NCI-H69 (cell line): ENCODE data around the gene ZNF41.
"Not testable (repeated sequence)": the region's sequence is repeated elsewhere in the genome, so short reads cannot be mapped to it uniquely, and the experiment has no call there.

Source experiments
- DNase-seq: peaks from one replicate; lab custom pipeline; 2025; lab: John Stamatoyannopoulos, UW

ZNF41 gene

GRCh38 chrX:47482512-47483305 lies at the start of gene ZNF41:
ZNF41 (minus strand) TSS chrX:47483222; CDS start chrX:47467481, 15,741 bp downstream.
- peak; percentile 93 for DNase-seq

GRCh38 chrX:47530049-47530448 lies 47.0 kb upstream of the ZNF41 start:
- DNase-seq = no peak

DNA sequence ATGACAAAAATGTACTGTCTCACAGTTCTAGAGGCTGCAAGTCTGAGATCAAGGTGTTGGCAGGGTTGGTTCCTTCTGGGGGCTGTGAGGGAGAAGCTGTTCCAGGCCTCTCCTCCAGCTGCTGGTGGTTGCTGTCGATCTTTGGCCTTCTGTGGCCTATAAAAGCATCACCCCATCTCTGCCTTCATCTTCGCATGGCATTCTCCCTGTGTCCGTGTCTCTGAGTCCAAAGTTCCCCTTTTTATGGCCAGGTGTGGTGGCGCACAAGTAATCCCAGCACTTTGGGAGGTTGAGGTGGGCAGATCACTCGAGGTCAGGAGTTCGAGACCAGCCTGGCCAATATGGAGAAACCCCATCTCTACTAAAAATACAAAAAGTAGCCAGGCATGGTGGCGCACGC lies 46.5 kb upstream of the ZNF41 start:
- DNase-seq = no peak

GRCh38 chrX:47523713-47524166 lies 40.7 kb upstream of the ZNF41 start:
- DNase-seq = peak; percentile 24

DNA sequence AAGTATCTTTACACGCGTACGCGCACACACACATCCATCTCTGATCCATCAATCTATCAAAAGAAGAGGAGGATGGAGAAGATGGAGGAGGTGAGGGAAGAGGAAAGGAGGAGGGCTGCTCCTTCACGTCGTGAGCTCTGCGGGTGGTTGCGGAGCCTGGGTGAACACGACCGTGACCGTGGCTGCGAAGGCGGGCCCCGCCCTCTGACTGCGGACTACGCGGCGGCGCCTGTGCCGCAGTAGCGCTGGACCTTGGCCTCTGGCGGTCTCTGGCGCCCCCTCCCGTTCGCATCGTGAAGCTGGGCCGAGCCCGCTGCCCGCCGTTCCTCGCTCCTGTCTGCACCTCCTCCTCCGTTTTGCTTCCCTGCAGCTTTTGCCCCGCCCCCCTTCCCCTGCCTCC lies 40.3 kb upstream of the ZNF41 start:
- DNase-seq = peak; percentile 82

DNA sequence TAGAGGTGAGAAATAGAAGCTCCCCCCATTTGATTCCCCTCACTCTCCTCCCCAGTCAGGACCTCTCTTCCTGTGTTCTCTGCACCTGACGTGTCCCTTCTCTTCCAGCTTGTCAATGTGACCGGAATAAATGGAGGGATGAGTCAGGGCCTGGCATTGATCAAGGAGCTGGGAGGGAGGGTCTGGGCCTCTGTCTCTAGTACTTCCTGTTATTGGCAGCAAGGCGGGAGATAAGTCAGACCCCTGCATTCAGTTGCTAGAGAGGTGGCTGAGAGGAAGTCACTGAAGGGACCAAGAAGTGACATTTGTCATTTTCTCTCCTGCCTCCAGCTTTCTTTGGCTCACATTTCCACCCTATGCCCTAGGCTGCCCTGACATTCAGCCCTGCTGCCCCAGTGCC lies 35.1 kb upstream of the ZNF41 start:
- DNase-seq = no peak

DNA sequence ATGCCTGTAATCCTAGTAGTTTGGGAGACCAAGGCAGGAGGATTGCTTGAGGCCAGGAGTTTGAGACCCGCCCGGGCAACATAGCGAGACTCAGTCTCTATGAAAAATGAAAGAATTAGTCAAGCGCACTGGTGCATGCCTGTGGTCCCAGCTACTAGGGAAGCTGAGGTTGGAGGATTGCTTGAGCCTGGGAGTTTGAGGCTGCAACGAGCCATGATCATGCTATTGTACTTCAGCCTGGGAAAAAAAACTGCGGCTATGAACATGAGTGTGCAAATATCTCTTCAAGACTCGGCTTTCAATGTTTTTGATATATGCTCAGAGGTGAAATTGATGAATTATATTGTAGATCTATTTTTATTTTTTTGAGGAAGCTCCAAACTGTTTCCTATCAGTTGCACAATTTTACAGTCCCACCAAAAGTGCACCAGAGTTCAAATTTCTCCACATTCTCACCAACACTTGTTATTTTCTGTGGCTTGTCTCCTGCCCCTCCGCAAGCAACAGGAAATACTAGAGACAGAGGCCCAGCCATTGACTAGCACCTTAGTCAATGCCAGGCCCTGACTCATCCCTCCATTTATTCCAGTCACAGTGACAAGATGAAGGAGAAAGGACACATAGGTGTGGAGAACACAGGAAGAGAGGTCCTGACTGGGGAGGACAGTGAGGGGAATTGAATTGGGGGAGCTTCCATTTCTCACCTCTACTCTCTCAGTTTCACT lies 33.1 kb upstream of the ZNF41 start:
- DNase-seq = no peak

DNA sequence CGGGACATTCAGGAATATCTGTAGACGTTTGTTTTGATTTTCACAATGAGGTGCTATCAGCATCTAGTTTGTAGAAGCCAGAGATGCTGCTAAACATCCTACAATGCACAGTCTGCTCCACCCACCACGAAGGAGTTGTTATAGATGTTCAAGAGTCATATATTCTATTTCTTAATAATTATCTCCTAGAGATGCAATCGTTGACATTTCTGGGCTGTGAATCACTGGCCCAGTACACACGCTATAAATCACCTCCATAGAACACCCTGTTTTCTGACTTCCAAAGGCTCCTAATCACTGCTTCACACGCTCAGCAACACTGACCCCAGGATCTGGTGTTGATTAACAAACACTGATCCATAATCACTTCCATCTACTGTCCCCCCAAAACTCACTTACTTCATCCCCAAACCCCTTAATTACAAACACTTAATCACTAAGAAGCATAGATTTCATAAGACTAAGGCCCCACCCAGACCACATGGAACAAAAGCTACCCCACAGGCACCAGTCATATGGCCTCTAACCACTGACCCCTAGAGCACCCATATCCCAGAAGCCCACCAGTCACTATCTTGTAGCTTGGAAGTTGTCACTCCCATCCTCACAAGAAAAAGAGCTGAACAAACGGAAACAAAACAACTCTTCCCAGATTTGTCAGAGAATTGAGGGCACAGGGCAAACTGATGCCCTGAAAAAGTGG lies 31.7 kb upstream of the ZNF41 start:
- no peak for DNase-seq

GRCh38 chrX:47513034-47513965 lies 30.3 kb upstream of the ZNF41 start:
- DNase-seq = peak; percentile 10

GRCh38 chrX:47512383-47512782 lies 29.4 kb upstream of the ZNF41 start:
- DNase-seq = not testable (repeated sequence)

DNA sequence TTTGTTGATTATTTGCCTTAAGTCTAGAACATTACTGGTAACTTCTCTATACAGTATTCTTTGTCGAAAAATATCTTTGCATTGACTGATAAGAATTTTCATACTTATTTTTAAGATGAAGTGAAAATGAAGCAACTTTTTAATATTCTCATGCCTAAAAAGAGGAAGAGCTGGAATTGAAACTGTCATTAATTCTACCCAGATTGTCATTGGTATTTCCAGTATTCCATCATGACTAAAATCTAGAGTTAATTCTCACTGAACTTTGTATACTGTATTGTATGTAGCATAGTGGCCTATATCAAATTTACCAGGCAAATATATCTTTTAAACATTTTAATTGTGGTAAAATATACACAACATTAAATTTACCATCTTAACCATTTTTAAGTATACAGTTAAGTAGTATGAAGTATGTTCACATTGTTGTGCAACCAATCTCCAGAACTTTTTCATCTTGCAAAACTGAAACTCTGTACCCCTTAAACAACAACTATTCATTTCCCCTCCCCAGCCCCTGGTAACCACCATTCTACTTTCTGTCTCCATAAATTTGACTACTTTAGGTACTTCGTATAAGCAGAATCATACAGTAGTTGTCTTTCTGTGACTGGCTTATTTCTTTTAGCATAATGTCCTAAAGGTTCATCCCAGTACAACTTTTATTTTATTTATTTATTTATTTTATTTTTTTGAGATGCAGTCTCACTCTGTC lies 24.3 kb upstream of the ZNF41 start:
- DNase-seq = no peak

- DNase-seq = peak; percentile 18
These were observed 20.1 kb upstream of the ZNF41 start for GRCh38 chrX:47503151-47503550.

- DNase-seq = peak; percentile 65
These were observed 19.5 kb upstream of the ZNF41 start for GRCh38 chrX:47502316-47503125.

- peak; percentile 36 for DNase-seq
These were observed 18.4 kb upstream of the ZNF41 start for GRCh38 chrX:47501226-47502074.

GRCh38 chrX:47500554-47500953 lies 17.5 kb upstream of the ZNF41 start:
- no peak for DNase-seq

GRCh38 chrX:47499293-47499692 lies 16.3 kb upstream of the ZNF41 start:
- no peak for DNase-seq

DNA sequence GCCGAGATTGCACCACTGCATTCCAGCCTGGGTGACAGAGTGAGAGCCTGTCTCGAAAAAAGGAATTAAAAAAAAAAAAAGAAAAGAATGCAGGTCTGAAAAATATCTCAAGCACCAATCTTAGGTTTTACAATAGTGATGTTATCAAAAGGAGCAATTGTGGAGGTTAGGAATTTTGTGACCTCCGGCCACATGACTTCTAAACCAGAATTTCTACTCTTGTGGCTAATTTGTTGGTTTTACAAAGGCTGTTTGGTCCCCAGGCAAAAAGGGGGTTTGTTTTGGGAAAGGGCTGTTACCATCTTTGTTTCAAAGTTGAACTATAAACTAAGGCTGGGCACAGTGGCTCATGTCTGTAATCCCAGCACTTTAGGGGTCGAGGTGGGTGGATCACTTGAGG lies 15.4 kb upstream of the ZNF41 start:
- DNase-seq = no peak

GRCh38 chrX:47497271-47497888 lies 14.4 kb upstream of the ZNF41 start:
- DNase-seq = peak; percentile 30

GRCh38 chrX:47492133-47492532 lies 9.1 kb upstream of the ZNF41 start:
- DNase-seq = not testable (repeated sequence)
